Breast epithelium (tissue), 4 donors: ENCODE results near the gene ZNF70. TPM values are rescaled to one million over a fixed set of nuclear protein-coding genes. Genes with fewer than 3 reads are reported as not detected.
"Not testable (repeated sequence)": the region's sequence is repeated elsewhere in the genome, so short reads cannot be mapped to it uniquely, and the experiment has no call there.

ENCODE experiments used
- DNase-seq, 2 donors: peaks; one replicate each; pipeline ENCODE4 v3.0.0-alpha.2; 2019; ENCODE audit warnings: low spot score in 2 of 2
- H3K27ac ChIP-seq, 2 donors: fragments of 200-600 bp; sonication (generic) in 1 of 2; one replicate each; pipeline ENCODE4 v1.5.1; 2016 to 2019; ENCODE audit warnings: mild to moderate bottlenecking in 1 of 2
- H3K27me3 ChIP-seq, 2 donors: fragments of 200-600 bp; sonication (generic) in 1 of 2; one replicate each; pipeline versions ENCODE4 v1.5.1 to v1.6.0; 2017 to 2019; ENCODE audit warnings: control low read depth in 1 of 2, mild to moderate bottlenecking in 1 of 2
- H3K36me3 ChIP-seq: fragments of 200-600 bp; one replicate; pipeline ENCODE4 v1.5.1; 2019
- H3K4me1 ChIP-seq, 2 donors: fragments of 200-600 bp; sonication (generic); one replicate each; pipeline ENCODE4 v1.5.1; 2016 to 2019; ENCODE audit warnings: control low read depth in 1 of 2
- H3K4me3 ChIP-seq, 3 donors: fragments of 200-600 bp; sonication (generic); 1 replicate in 2 of 3; 2 replicates in 1 of 3; pipeline ENCODE4 v1.5.1; 2016 to 2019; ENCODE audit warnings: mild to moderate bottlenecking in 3 of 3, moderate library complexity in 2 of 3
- H3K9me3 ChIP-seq, 2 donors: fragments of 200-600 bp; sonication (generic) in 1 of 2; one replicate each; pipeline ENCODE4 v1.5.1; 2016 to 2019; ENCODE audit warnings: control low read depth in 1 of 2
- POLR2A ChIP-seq: fragments of 450-650 bp; IDR thresholded peaks from one replicate; pipeline ENCODE4 v1.6.1; 2016; ENCODE audit warnings: antibody characterized with exemption, mild to moderate bottlenecking, moderate library complexity
- POLR2AphosphoS5 ChIP-seq, 3 donors: sonication (generic); formaldehyde crosslinking; IDR thresholded peaks; one replicate each; pipeline ENCODE4 v1.6.1; 2017; ENCODE audit warnings: antibody characterized with exemption in 3 of 3
- intact Hi-C: fragments of 100-400 bp; cut with DNase I; formaldehyde crosslinking; loops from one replicate; pipeline ENCODE4 v1.15.1; 2023; ENCODE audit warnings: low total_unique reads
- total RNA-seq, 3 donors: library from RNA; depleted of rRNA; stranded (reverse); fragments of >200 nt; gene quantifications; one replicate each; pipeline ENCODE4 v1.1.0, GENCODE V29; 2016
- TF ChIP-seq, protein P1 (sequence below), 3 donors: fragments of 450-650 bp; IDR thresholded peaks; one replicate each; pipeline ENCODE4 v1.5.1; 2016 to 2017; ENCODE audit warnings: antibody characterized with exemption in 3 of 3, mild to moderate bottlenecking in 3 of 3, moderate library complexity in 3 of 3

ZNF70 gene
- total RNA-seq, 3 donors from 2014 or later = 3.2 to 4.6 (median 4.1) TPM

DNA sequence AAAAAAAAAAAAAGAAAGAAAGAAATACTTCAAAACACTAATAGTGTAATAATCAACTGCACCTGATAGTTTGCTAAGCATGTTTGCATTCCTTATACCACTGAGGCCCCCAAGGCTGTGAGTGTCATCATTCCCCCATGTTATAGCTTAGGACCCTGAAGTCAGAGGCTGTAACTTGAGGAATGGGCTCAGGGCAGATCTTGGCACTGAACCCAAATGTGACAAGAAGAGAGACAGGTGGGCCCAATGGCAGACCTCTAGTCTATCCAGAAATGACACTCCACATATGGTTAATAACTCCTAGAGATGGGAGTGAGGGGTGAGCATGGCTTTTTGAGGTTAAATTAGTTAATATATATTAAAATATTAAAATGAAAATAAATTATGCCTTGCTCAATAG lies 13.2 kb downstream of the ZNF70 start:
- TF ChIP-seq POLR2A (no peak), POLR2AphosphoS5 (IDR thresholded peaks at IDR 0.05) (no peak)
- TF ChIP-seq, protein P1, sequence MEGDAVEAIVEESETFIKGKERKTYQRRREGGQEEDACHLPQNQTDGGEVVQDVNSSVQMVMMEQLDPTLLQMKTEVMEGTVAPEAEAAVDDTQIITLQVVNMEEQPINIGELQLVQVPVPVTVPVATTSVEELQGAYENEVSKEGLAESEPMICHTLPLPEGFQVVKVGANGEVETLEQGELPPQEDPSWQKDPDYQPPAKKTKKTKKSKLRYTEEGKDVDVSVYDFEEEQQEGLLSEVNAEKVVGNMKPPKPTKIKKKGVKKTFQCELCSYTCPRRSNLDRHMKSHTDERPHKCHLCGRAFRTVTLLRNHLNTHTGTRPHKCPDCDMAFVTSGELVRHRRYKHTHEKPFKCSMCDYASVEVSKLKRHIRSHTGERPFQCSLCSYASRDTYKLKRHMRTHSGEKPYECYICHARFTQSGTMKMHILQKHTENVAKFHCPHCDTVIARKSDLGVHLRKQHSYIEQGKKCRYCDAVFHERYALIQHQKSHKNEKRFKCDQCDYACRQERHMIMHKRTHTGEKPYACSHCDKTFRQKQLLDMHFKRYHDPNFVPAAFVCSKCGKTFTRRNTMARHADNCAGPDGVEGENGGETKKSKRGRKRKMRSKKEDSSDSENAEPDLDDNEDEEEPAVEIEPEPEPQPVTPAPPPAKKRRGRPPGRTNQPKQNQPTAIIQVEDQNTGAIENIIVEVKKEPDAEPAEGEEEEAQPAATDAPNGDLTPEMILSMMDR (IDR thresholded peaks at IDR 0.05) = no peak
- DNase-seq = no peak
- Histone ChIP-seq H3K27ac (no peak overlapping the region), H3K4me1 (no peaks in the 10 kb centered on the region), H3K27me3 (no peaks in the 10 kb centered on the region), H3K9me3 (no peaks in the 10 kb centered on the region), H3K4me3 (no peak overlapping the region), H3K36me3 (no peaks in the 10 kb centered on the region)
- intact Hi-C loops = no loop called here

GRCh38 chr22:23728108-23728507 lies 22.8 kb downstream of the ZNF70 start:
- H3K36me3 ChIP-seq, H3K27ac ChIP-seq, intact Hi-C loops, H3K4me1 ChIP-seq, H3K27me3 ChIP-seq, DNase-seq, H3K9me3 ChIP-seq, H3K4me3 ChIP-seq: not testable (repeated sequence)

DNA sequence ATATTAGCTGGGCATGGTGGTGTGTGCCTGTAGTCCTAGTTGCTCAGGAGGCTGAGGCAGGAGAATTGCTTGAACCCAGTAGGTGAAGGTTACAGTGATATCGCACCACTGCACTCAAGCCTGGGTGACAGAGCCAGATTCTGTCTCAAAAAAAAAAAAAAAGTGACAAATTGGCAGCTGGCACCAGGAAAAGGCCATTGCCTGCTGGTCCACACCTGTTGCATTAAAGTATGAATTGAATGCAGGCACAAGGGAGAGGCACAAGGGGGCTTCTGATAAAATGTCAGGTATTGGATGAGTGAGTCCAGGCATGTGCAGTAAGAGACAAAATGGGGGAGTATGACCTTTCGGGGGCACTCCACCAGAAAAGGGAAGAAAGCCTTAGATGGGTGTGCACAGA lies 28.2 kb downstream of the ZNF70 start:
- H3K9me3 ChIP-seq = no peaks in the 10 kb centered on the region
- no peak overlapping the region for H3K27ac ChIP-seq
- intact Hi-C loops = no loop called here
- H3K27me3 ChIP-seq = no peaks in the 10 kb centered on the region
- H3K4me1 ChIP-seq = no peaks in the 10 kb centered on the region
- no peak overlapping the region for H3K4me3 ChIP-seq
- H3K36me3 ChIP-seq = no peaks in the 10 kb centered on the region
- no peak for TF ChIP-seq POLR2AphosphoS5 (IDR thresholded peaks at IDR 0.05)
- TF ChIP-seq, protein P1 (IDR thresholded peaks at IDR 0.05) = no peak
- DNase-seq = no peak

DNA sequence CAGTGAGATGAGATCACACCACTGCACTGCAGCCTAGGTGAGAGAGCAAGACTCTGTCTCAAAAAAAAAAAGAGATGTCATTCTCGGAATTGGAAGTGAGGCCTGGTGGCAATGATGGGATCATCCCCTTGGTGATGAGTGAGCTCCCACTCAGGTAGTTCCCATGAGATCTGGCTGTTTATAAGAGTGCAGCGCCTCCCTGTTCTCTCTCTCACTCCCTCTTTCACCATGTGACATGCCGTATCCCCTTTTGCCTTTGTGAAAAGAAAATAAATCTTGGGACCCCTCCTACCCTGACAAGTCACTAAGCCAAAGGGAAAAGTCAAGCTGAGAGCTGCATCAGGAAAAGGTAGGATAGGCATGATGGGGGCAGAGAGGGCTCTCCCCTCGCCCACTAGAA lies 28.8 kb downstream of the ZNF70 start:
- no peaks in the 10 kb centered on the region for H3K27me3 ChIP-seq
- TF ChIP-seq POLR2AphosphoS5 (IDR thresholded peaks at IDR 0.05) = no peak
- TF ChIP-seq, protein P1 (IDR thresholded peaks at IDR 0.05) = no peak
- H3K4me1 ChIP-seq = no peaks in the 10 kb centered on the region
- H3K36me3 ChIP-seq = no peaks in the 10 kb centered on the region
- no peak for DNase-seq
- H3K9me3 ChIP-seq = no peaks in the 10 kb centered on the region
- H3K4me3 ChIP-seq = no peak overlapping the region
- H3K27ac ChIP-seq = no peak overlapping the region
- intact Hi-C loops = no loop called here

DNA sequence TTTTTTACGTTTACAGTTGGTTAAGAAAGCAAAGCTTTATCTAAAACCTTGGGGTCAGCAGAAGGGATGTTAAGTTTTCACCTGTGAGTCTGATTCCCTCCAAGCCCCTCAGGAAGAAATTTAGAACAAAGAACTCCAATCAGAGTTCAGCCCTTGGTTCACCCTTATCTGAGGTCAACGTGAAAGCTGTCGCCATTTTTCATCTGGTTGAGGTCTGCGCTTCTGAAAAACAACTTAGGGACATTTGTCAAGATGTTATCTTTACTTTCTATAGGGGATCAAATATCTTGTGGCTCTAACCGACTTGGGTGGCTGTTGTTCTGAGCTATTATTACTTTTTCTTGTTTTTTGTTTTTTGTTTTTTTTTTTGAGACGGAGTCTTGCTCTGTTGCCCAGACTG lies 30.1 kb downstream of the ZNF70 start:
- no peak for DNase-seq
- H3K27me3 ChIP-seq = no peaks in the 10 kb centered on the region
- H3K4me1 ChIP-seq = no peaks in the 10 kb centered on the region
- H3K9me3 ChIP-seq = no peaks in the 10 kb centered on the region
- no peaks in the 10 kb centered on the region for H3K36me3 ChIP-seq
- intact Hi-C loops = no loop called here
- no peak overlapping the region for H3K4me3 ChIP-seq
- TF ChIP-seq, protein P1 (IDR thresholded peaks at IDR 0.05) = no peak
- TF ChIP-seq POLR2AphosphoS5 (IDR thresholded peaks at IDR 0.05) (no peak), POLR2A (no peak)
- H3K27ac ChIP-seq = no peak overlapping the region
